Smooth muscle cell (in vitro differentiated cells): ENCODE results near the gene FBXO15. TPM values are rescaled to one million over a fixed set of nuclear protein-coding genes. Genes with fewer than 3 reads are reported as not detected.

Experiments used
- DNase-seq: peaks from one replicate; lab custom pipeline; 2025; ENCODE audit not compliant: unreplicated experiment; lab: John Stamatoyannopoulos, UW
- H2AFZ ChIP-seq: fragments of 200-600 bp; sonication (generic); 2 replicates; pipeline ENCODE4 v1.6.0; 2016; ENCODE audit warnings: antibody characterized with exemption, low read depth, mild to moderate bottlenecking
- H3F3A ChIP-seq: fragments of 200-600 bp; sonication (generic); 2 replicates; pipeline ENCODE4 v1.6.0; 2017; ENCODE audit warnings: antibody characterized with exemption, low read depth
- H3K27ac ChIP-seq: fragments of 200-600 bp; sonication (generic); 2 replicates; pipeline ENCODE4 v1.5.1; 2016; ENCODE audit warnings: low read depth, mild to moderate bottlenecking
- H3K27me3 ChIP-seq: fragments of 200-600 bp; sonication (generic); 2 replicates; pipeline ENCODE4 v1.6.1; 2016; ENCODE audit warnings: low read depth, mild to moderate bottlenecking
- H3K36me3 ChIP-seq: fragments of 200-600 bp; sonication (generic); 2 replicates; pipeline ENCODE4 v1.5.1; 2016; ENCODE audit warnings: low read depth
- H3K4me1 ChIP-seq: fragments of 200-600 bp; sonication (generic); 2 replicates; pipeline ENCODE4 v1.5.1; 2016; ENCODE audit warnings: low read depth
- H3K4me2 ChIP-seq: fragments of 200-600 bp; sonication (generic); 2 replicates; pipeline ENCODE4 v1.6.0; 2016; ENCODE audit warnings: mild to moderate bottlenecking
- H3K4me3 ChIP-seq: fragments of 200-600 bp; sonication (generic); 2 replicates; pipeline ENCODE4 v1.5.1; 2016; ENCODE audit warnings: mild to moderate bottlenecking
- H3K79me2 ChIP-seq: fragments of 200-600 bp; sonication (generic); 2 replicates; pipeline ENCODE4 v1.6.0; 2016; ENCODE audit warnings: low read depth, mild to moderate bottlenecking
- H3K9ac ChIP-seq: fragments of 200-600 bp; sonication (generic); 2 replicates; pipeline ENCODE4 v1.6.0; 2016; ENCODE audit warnings: low read depth
- H3K9me3 ChIP-seq: fragments of 200-600 bp; sonication (generic); replicated peaks from 2 replicates; pipeline ENCODE4 v1.5.1; 2016; ENCODE audit warnings: low read depth
- H4K20me1 ChIP-seq: fragments of 200-600 bp; sonication (generic); 2 replicates; pipeline ENCODE4 v1.6.0; 2016; ENCODE audit warnings: low read depth
- CTCF ChIP-seq: fragments of 200-600 bp; sonication (generic); IDR thresholded peaks from 2 replicates; pipeline ENCODE4 v1.5.1; 2017; ENCODE audit warnings: borderline replicate concordance, mild to moderate bottlenecking, antibody characterized with exemption; ENCODE audit not compliant: insufficient read depth, poor library complexity, severe bottlenecking
- WGBS: methylation state at CpG from one replicate; pipeline ENCODE4 v1.1.7; 2016; ENCODE audit warnings: low lambda C conversion rate; 5-methylcytosine and 5-hydroxymethylcytosine counted together
- polyA plus RNA-seq: library from polyadenylated mRNA; unstranded; fragments of >200 nt; fragmentation: Nextera tagmentation; extraction: Ambion mirVana; gene quantifications from 2 replicates; pipeline ENCODE4 v1.2.1, GENCODE V29; 2016
- total RNA-seq: library from RNA; depleted of rRNA; stranded (reverse); fragments of >200 nt; gene quantifications from 2 replicates; pipeline ENCODE4 v1.2.3, GENCODE V29; 2014

The FBXO15 gene
- total and polyA plus RNA-seq, 2 experiments from 2014 or later = 2.2 to 7.8 TPM

- no peak for TF ChIP-seq CTCF
- 88% methylated on average over 5 of the region's 5 CpGs for WGBS
- Histone ChIP-seq H3K79me2 (no peaks in the 10 kb centered on the region), H3K4me2 (no peak overlapping the region), H3K27me3 (peaks cover 15% of the 10 kb centered on the region), H3K36me3 (no peaks in the 10 kb centered on the region), H3K4me1 (no peaks in the 10 kb centered on the region), H3K4me3 (no peak overlapping the region), H2AFZ (no peak overlapping the region), H3F3A (no peaks in the 10 kb centered on the region), H4K20me1 (no peaks in the 10 kb centered on the region), H3K9me3 (no peaks in the 10 kb centered on the region), H3K9ac (no peak overlapping the region), H3K27ac (no peak overlapping the region)
- no peak for DNase-seq
Measured at GRCh38 chr18:74063557-74063956, 84.1 kb downstream of the FBXO15 start.

DNA sequence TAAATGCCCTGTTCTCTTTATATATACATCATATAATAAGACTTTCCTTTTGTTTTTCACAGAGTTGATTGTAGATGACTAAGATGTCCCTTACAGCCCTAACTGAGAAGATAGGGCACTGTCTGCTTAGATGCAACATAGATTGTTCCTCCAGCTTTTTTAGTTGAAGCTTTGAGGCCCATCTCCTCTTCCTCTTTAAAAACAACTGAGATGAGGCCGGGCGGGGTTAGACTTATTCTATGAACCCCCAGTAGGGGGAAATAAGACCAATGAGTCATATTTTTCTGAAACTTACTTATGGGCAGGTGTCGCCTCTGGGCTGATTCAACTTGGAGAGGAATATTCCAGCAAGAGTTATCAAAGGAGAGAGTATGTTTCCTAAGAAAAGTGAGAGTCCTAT lies 84.6 kb downstream of the FBXO15 start:
- TF ChIP-seq CTCF = no peak
- 95% methylated on average over 3 of the region's 3 CpGs for WGBS
- Histone ChIP-seq H3K4me2 (no peak overlapping the region), H3K27me3 (peaks cover 15% of the 10 kb centered on the region), H3K36me3 (no peaks in the 10 kb centered on the region), H4K20me1 (no peaks in the 10 kb centered on the region), H3F3A (no peaks in the 10 kb centered on the region), H3K9ac (no peak overlapping the region), H2AFZ (no peak overlapping the region), H3K9me3 (no peaks in the 10 kb centered on the region), H3K4me3 (no peak overlapping the region), H3K27ac (no peak overlapping the region), H3K4me1 (no peaks in the 10 kb centered on the region), H3K79me2 (no peaks in the 10 kb centered on the region)
- DNase-seq = no peak

DNA sequence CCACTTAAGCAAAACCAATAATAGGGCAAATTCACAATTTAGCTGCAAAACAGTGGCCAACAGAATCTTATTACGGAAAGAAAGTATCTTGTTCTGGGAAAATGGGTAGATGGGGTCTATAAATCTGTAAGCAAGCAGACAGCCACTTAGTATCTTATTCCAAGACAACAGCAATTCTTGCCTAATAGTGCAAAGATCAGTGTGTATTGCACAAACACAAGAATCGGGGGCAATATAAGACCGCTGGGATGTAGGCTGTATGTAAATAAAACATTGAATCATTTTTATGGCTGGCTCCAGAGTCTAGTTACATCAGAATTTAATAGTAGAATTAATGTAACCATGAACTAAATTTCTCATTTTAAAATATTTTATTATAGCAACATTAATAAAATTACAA lies 85.6 kb downstream of the FBXO15 start:
- H4K20me1 ChIP-seq = no peaks in the 10 kb centered on the region
- H3K36me3 ChIP-seq = no peaks in the 10 kb centered on the region
- no peaks in the 10 kb centered on the region for H3K4me1 ChIP-seq
- no peak for DNase-seq
- no peak overlapping the region for H3K4me2 ChIP-seq
- no peak for TF ChIP-seq CTCF
- H3F3A ChIP-seq = no peaks in the 10 kb centered on the region
- no peak overlapping the region for H3K9ac ChIP-seq
- no peak overlapping the region for H3K4me3 ChIP-seq
- no peaks in the 10 kb centered on the region for H3K9me3 ChIP-seq
- WGBS = 94% methylated on average over 3 of the region's 3 CpGs
- H3K27ac ChIP-seq = no peak overlapping the region
- no peaks in the 10 kb centered on the region for H3K79me2 ChIP-seq
- H3K27me3 ChIP-seq = peaks cover 15% of the 10 kb centered on the region
- no peak overlapping the region for H2AFZ ChIP-seq

DNA sequence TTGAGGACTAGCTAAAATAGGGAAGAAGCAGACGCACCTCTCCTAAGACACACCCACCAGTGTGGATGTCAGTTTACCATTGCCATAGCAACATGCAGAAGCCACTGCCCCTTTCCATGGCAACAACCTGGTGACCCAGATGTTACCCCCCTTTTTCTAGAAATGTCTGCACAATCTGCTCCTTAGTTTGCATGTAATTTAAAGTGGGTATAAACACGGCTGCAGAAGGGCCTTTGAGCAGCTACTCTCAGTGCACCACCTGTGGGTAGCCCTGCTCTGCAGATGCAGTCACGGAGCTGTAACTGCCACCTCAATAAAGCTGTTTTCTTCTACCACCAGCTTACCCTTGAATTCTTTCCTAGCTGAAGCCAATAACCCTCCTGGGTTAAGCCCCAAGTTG lies 87.1 kb downstream of the FBXO15 start:
- H3F3A ChIP-seq = no peaks in the 10 kb centered on the region
- H3K27me3 ChIP-seq = peaks cover 6% of the 10 kb centered on the region
- H3K79me2 ChIP-seq = no peaks in the 10 kb centered on the region
- no peak overlapping the region for H2AFZ ChIP-seq
- H3K4me2 ChIP-seq = no peak overlapping the region
- no peaks in the 10 kb centered on the region for H4K20me1 ChIP-seq
- no peaks in the 10 kb centered on the region for H3K9me3 ChIP-seq
- H3K36me3 ChIP-seq = no peaks in the 10 kb centered on the region
- no peak overlapping the region for H3K9ac ChIP-seq
- DNase-seq = no peak
- 77% methylated on average over 3 of the region's 3 CpGs for WGBS
- H3K27ac ChIP-seq = no peak overlapping the region
- no peaks in the 10 kb centered on the region for H3K4me1 ChIP-seq
- H3K4me3 ChIP-seq = no peak overlapping the region
- TF ChIP-seq CTCF = no peak
